GM23338 (cell line): Measurements from ENCODE around the gene SMIM22. TPM values are rescaled to one million over a fixed set of nuclear protein-coding genes. Genes with fewer than 3 reads are reported as not detected.

Experiments
- ATAC-seq: fragments of 200-7000 bp; cut with Tn5 transposase; 3 replicates; pipeline ENCODE4 v1.9.1; 2020
- DNase-seq: peaks from one replicate; pipeline ENCODE4 v3.0.0-alpha.2; 2015; ENCODE audit warnings: low spot score
- H2AFZ ChIP-seq: fragments of 200-600 bp; sonication (generic); 2 replicates; pipeline ENCODE4 v1.8.0; 2016; ENCODE audit warnings: antibody characterized with exemption, mild to moderate bottlenecking, moderate library complexity
- H3F3A ChIP-seq: fragments of 200-600 bp; sonication (generic); replicated peaks from 2 replicates; pipeline ENCODE4 v1.8.0; 2017; ENCODE audit warnings: antibody characterized with exemption, mixed run types, low read depth
- H3K27ac ChIP-seq: fragments of 200-600 bp; sonication (generic); 2 replicates; pipeline ENCODE4 v1.6.1; 2016; ENCODE audit warnings: low read depth
- H3K27me3 ChIP-seq: fragments of 200-600 bp; sonication (generic); 2 replicates; pipeline ENCODE4 v1.8.0; 2016; ENCODE audit warnings: mild to moderate bottlenecking, mixed run types, moderate library complexity; ENCODE audit not compliant: insufficient read depth
- H3K36me3 ChIP-seq: fragments of 200-600 bp; sonication (generic); 2 replicates; pipeline ENCODE4 v1.8.0; 2016; ENCODE audit warnings: mild to moderate bottlenecking; ENCODE audit not compliant: insufficient read depth
- H3K4me1 ChIP-seq: fragments of 200-600 bp; sonication (generic); 2 replicates; pipeline ENCODE4 v1.8.0; 2016; ENCODE audit warnings: mild to moderate bottlenecking, moderate library complexity; ENCODE audit not compliant: insufficient read depth
- H3K4me2 ChIP-seq: fragments of 200-600 bp; sonication (generic); 2 replicates; pipeline ENCODE4 v1.7.1; 2017; ENCODE audit warnings: mixed run types
- H3K4me3 ChIP-seq: fragments of 200-600 bp; sonication (generic); 2 replicates; pipeline ENCODE4 v1.6.1; 2016; ENCODE audit warnings: mixed run types
- H3K79me2 ChIP-seq: fragments of 200-600 bp; sonication (generic); replicated peaks from 2 replicates; pipeline ENCODE4 v1.8.0; 2017; ENCODE audit warnings: mild to moderate bottlenecking; ENCODE audit not compliant: insufficient read depth
- H3K9me2 ChIP-seq: fragments of 200-600 bp; sonication (generic); 2 replicates; pipeline ENCODE4 v1.8.0; 2017; ENCODE audit not compliant: insufficient read depth
- H4K20me1 ChIP-seq: fragments of 200-600 bp; sonication (generic); replicated peaks from 2 replicates; pipeline ENCODE4 v1.8.0; 2017; ENCODE audit warnings: mild to moderate bottlenecking; ENCODE audit not compliant: insufficient read depth
- H3K27ac Mint-ChIP-seq: 2 replicates; pipeline ENCODE4 v1.8.0; 2020; ENCODE audit warnings: inconsistent platforms, mild to moderate bottlenecking, moderate library complexity, mixed read lengths
- H3K27me3 Mint-ChIP-seq: 3 replicates; pipeline ENCODE4 v1.8.0; 2022; ENCODE audit warnings: low read depth, mild to moderate bottlenecking, moderate library complexity, mixed read lengths, inconsistent platforms; ENCODE audit not compliant: insufficient read depth, poor library complexity
- H3K36me3 Mint-ChIP-seq: 3 replicates; pipeline ENCODE4 v1.8.0; 2021; ENCODE audit warnings: low read depth, mild to moderate bottlenecking, inconsistent platforms, moderate library complexity, mixed read lengths
- H3K4me1 Mint-ChIP-seq: 3 replicates; pipeline ENCODE4 v1.8.0; 2020; ENCODE audit warnings: mild to moderate bottlenecking, inconsistent platforms, mixed read lengths
- H3K4me3 Mint-ChIP-seq: 3 replicates; pipeline ENCODE4 v1.8.0; 2021; ENCODE audit warnings: moderate library complexity, mild to moderate bottlenecking, inconsistent platforms, mixed read lengths
- H3K9me3 Mint-ChIP-seq: 3 replicates; pipeline ENCODE4 v1.8.0; 2020; ENCODE audit warnings: moderate library complexity, mild to moderate bottlenecking, inconsistent platforms, mixed read lengths
- CREB1 ChIP-seq: fragments of 250-450 bp; sonication (Bioruptor Pico); IDR thresholded peaks from 2 replicates; pipeline ENCODE4 v1.5.0; 2020; ENCODE audit warnings: low read depth, mild to moderate bottlenecking, moderate library complexity
- EZH2 ChIP-seq: fragments of 200-600 bp; sonication (generic); IDR thresholded peaks from one replicate; pipeline ENCODE4 v1.8.0; 2017; ENCODE audit warnings: antibody characterized with exemption, mild to moderate bottlenecking, low read depth; ENCODE audit not compliant: unreplicated experiment
- JUNB ChIP-seq: IDR thresholded peaks from one replicate; pipeline ENCODE4 v1.6.1; 2016; ENCODE audit warnings: antibody characterized with exemption; ENCODE audit not compliant: unreplicated experiment
- STAT1 ChIP-seq: IDR thresholded peaks from one replicate; pipeline ENCODE4 v1.6.1; 2016; ENCODE audit warnings: antibody characterized with exemption; ENCODE audit not compliant: unreplicated experiment
- ZNF114 ChIP-seq: fragments of 250-450 bp; sonication (Bioruptor Pico); IDR thresholded peaks from 2 replicates; pipeline ENCODE4 v1.5.0; 2020; ENCODE audit warnings: mild to moderate bottlenecking, moderate library complexity
- polyA plus RNA-seq: library from polyadenylated mRNA; unstranded; fragments of >200 nt; fragmentation: Nextera tagmentation; extraction: Ambion mirVana; gene quantifications from 2 replicates; pipeline ENCODE4 v1.2.1, GENCODE V29; 2016
- total RNA-seq: library from RNA; depleted of rRNA; stranded (reverse); fragments of >200 nt; shearing (Covaris generic); gene quantifications from 2 replicates; pipeline ENCODE4 v1.2.3, GENCODE V29; 2014
- TF ChIP-seq, protein P1 (sequence below), 2 experiments: fragments of 200-600 bp in 1 of 2; sonication (generic) in 1 of 2; conservative IDR thresholded peaks; 2 replicates each; pipeline versions ENCODE4 v1.5.1 to v1.6.1; 2016 to 2017; ENCODE audit warnings: antibody characterized with exemption in 2 of 2, low read depth in 2 of 2, mild to moderate bottlenecking in 2 of 2, moderate library complexity in 1 of 2
- TF ChIP-seq, protein P2 (sequence below): fragments of 250-450 bp; sonication (Bioruptor Pico); IDR thresholded peaks from 2 replicates; pipeline ENCODE4 v1.5.0; 2020; ENCODE audit warnings: mild to moderate bottlenecking, moderate library complexity
- TF ChIP-seq, protein P3 (sequence below): IDR thresholded peaks from one replicate; pipeline ENCODE4 v1.6.1; 2018; ENCODE audit warnings: antibody characterized with exemption; ENCODE audit not compliant: unreplicated experiment

The SMIM22 gene
- total and polyA plus RNA-seq, 2 experiments from 2014 or later = 1.4 TPM; not detected in 1

DNA sequence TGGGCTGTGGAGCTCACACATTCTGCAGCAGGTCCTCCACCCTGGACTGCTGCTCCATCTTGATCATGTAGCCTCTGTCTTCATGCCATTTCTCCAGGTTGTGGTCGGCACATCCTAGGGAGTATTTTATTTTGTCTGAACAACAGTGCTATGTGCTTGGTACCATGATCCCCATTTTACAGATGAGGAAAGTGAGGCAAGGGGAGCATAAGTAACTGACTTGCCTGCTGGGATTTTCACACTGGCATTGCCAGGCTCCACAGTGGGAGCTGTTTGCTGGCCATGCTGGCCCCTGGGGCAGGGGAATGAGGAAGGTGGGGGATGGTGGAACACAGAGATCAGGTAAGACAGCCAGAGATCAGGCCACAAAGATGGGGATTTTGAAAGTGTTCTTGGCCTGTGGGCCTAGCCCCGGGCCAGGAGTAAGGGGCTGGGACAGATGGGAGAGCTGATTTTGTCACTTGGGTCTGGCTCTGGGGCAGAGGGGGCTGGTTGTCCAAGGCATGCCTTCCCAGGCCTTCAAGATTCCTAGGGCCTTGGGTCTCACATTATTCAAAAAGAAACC lies 18.9 kb upstream of the SMIM22 start:
- H3K36me3 ChIP-seq = no peaks in the 10 kb centered on the region
- H3F3A ChIP-seq = no peaks in the 10 kb centered on the region
- H3K4me1 ChIP-seq = no peaks in the 10 kb centered on the region
- H3K27me3 ChIP-seq = no peaks in the 10 kb centered on the region
- no peak overlapping the region; the same call in 1 of the 2 replicates for H3K27ac Mint-ChIP-seq
- no peak overlapping the region for H3K4me3 ChIP-seq
- H3K36me3 Mint-ChIP-seq = peaks cover 8% of the 10 kb centered on the region; the same call in 2 of the 3 replicates
- no peak overlapping the region for H2AFZ ChIP-seq
- H3K9me2 ChIP-seq = no peaks in the 10 kb centered on the region
- no peaks in the 10 kb centered on the region for H3K79me2 ChIP-seq
- no peak overlapping the region for H3K4me2 ChIP-seq
- H3K9me3 Mint-ChIP-seq = peaks cover 3% of the 10 kb centered on the region; the same call in 2 of the 3 replicates
- H3K4me3 Mint-ChIP-seq = no peak overlapping the region
- H4K20me1 ChIP-seq = no peaks in the 10 kb centered on the region
- DNase-seq (no peak), ATAC-seq (no peak)
- TF ChIP-seq, protein P1, sequence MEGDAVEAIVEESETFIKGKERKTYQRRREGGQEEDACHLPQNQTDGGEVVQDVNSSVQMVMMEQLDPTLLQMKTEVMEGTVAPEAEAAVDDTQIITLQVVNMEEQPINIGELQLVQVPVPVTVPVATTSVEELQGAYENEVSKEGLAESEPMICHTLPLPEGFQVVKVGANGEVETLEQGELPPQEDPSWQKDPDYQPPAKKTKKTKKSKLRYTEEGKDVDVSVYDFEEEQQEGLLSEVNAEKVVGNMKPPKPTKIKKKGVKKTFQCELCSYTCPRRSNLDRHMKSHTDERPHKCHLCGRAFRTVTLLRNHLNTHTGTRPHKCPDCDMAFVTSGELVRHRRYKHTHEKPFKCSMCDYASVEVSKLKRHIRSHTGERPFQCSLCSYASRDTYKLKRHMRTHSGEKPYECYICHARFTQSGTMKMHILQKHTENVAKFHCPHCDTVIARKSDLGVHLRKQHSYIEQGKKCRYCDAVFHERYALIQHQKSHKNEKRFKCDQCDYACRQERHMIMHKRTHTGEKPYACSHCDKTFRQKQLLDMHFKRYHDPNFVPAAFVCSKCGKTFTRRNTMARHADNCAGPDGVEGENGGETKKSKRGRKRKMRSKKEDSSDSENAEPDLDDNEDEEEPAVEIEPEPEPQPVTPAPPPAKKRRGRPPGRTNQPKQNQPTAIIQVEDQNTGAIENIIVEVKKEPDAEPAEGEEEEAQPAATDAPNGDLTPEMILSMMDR (conservative IDR thresholded peaks at IDR 0.05; ENCODE audit: low read depth in 2 of 2) = no peak
- TF ChIP-seq STAT1 (no peak), EZH2 (no peak), ZNF114 (no peak), JUNB (no peak), CREB1 (CRISPR knock-in tag) (no peak)
- TF ChIP-seq, protein P2, sequence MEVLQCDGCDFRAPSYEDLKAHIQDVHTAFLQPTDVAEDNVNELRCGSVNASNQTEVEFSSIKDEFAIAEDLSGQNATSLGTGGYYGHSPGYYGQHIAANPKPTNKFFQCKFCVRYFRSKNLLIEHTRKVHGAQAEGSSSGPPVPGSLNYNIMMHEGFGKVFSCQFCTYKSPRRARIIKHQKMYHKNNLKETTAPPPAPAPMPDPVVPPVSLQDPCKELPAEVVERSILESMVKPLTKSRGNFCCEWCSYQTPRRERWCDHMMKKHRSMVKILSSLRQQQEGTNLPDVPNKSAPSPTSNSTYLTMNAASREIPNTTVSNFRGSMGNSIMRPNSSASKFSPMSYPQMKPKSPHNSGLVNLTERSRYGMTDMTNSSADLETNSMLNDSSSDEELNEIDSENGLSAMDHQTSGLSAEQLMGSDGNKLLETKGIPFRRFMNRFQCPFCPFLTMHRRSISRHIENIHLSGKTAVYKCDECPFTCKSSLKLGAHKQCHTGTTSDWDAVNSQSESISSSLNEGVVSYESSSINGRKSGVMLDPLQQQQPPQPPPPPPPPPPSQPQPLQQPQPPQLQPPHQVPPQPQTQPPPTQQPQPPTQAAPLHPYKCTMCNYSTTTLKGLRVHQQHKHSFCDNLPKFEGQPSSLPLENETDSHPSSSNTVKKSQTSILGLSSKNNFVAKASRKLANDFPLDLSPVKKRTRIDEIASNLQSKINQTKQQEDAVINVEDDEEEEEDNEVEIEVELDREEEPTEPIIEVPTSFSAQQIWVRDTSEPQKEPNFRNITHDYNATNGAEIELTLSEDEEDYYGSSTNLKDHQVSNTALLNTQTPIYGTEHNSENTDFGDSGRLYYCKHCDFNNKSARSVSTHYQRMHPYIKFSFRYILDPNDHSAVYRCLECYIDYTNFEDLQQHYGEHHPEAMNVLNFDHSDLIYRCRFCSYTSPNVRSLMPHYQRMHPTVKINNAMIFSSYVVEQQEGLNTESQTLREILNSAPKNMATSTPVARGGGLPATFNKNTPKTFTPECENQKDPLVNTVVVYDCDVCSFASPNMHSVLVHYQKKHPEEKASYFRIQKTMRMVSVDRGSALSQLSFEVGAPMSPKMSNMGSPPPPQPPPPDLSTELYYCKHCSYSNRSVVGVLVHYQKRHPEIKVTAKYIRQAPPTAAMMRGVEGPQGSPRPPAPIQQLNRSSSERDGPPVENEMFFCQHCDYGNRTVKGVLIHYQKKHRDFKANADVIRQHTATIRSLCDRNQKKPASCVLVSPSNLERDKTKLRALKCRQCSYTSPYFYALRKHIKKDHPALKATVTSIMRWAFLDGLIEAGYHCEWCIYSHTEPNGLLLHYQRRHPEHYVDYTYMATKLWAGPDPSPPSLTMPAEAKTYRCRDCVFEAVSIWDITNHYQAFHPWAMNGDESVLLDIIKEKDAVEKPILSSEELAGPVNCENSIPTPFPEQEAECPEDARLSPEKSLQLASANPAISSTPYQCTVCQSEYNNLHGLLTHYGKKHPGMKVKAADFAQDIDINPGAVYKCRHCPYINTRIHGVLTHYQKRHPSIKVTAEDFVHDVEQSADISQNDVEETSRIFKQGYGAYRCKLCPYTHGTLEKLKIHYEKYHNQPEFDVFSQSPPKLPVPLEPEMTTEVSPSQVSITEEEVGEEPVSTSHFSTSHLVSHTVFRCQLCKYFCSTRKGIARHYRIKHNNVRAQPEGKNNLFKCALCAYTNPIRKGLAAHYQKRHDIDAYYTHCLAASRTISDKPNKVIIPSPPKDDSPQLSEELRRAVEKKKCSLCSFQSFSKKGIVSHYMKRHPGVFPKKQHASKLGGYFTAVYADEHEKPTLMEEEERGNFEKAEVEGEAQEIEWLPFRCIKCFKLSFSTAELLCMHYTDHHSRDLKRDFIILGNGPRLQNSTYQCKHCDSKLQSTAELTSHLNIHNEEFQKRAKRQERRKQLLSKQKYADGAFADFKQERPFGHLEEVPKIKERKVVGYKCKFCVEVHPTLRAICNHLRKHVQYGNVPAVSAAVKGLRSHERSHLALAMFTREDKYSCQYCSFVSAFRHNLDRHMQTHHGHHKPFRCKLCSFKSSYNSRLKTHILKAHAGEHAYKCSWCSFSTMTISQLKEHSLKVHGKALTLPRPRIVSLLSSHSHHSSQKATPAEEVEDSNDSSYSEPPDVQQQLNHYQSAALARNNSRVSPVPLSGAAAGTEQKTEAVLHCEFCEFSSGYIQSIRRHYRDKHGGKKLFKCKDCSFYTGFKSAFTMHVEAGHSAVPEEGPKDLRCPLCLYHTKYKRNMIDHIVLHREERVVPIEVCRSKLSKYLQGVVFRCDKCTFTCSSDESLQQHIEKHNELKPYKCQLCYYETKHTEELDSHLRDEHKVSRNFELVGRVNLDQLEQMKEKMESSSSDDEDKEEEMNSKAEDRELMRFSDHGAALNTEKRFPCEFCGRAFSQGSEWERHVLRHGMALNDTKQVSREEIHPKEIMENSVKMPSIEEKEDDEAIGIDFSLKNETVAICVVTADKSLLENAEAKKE (CRISPR knock-in tag) = no peak
- TF ChIP-seq, protein P3, sequence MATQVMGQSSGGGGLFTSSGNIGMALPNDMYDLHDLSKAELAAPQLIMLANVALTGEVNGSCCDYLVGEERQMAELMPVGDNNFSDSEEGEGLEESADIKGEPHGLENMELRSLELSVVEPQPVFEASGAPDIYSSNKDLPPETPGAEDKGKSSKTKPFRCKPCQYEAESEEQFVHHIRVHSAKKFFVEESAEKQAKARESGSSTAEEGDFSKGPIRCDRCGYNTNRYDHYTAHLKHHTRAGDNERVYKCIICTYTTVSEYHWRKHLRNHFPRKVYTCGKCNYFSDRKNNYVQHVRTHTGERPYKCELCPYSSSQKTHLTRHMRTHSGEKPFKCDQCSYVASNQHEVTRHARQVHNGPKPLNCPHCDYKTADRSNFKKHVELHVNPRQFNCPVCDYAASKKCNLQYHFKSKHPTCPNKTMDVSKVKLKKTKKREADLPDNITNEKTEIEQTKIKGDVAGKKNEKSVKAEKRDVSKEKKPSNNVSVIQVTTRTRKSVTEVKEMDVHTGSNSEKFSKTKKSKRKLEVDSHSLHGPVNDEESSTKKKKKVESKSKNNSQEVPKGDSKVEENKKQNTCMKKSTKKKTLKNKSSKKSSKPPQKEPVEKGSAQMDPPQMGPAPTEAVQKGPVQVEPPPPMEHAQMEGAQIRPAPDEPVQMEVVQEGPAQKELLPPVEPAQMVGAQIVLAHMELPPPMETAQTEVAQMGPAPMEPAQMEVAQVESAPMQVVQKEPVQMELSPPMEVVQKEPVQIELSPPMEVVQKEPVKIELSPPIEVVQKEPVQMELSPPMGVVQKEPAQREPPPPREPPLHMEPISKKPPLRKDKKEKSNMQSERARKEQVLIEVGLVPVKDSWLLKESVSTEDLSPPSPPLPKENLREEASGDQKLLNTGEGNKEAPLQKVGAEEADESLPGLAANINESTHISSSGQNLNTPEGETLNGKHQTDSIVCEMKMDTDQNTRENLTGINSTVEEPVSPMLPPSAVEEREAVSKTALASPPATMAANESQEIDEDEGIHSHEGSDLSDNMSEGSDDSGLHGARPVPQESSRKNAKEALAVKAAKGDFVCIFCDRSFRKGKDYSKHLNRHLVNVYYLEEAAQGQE = no peak
- H3K4me1 Mint-ChIP-seq = 0 out of 3 replicates have a peak, but pooled peaks cover 2% of the 10 kb centered on the region
- H3K27me3 Mint-ChIP-seq = peaks cover 9% of the 10 kb centered on the region
- H3K27ac ChIP-seq = no peak overlapping the region
